GM18505 (cell line): ENCODE results near the gene UNK.

Experiments
- ATAC-seq: cut with Tn5 transposase; IDR thresholded peaks from one replicate; pipeline ENCODE4 v1.9.1; 2021; ENCODE audit not compliant: unreplicated experiment
- POLR2A ChIP-seq: IDR thresholded peaks from 4 replicates; pipeline ENCODE4 v1.6.1; 2011; ENCODE audit warnings: borderline replicate concordance; ENCODE audit not compliant: insufficient read depth, insufficient read length; ENCODE audit errors: extremely low read depth

UNK gene

GRCh38 chr17:75811174-75811573 lies 26.6 kb downstream of the UNK start:
- TF ChIP-seq POLR2A, result no peak

DNA sequence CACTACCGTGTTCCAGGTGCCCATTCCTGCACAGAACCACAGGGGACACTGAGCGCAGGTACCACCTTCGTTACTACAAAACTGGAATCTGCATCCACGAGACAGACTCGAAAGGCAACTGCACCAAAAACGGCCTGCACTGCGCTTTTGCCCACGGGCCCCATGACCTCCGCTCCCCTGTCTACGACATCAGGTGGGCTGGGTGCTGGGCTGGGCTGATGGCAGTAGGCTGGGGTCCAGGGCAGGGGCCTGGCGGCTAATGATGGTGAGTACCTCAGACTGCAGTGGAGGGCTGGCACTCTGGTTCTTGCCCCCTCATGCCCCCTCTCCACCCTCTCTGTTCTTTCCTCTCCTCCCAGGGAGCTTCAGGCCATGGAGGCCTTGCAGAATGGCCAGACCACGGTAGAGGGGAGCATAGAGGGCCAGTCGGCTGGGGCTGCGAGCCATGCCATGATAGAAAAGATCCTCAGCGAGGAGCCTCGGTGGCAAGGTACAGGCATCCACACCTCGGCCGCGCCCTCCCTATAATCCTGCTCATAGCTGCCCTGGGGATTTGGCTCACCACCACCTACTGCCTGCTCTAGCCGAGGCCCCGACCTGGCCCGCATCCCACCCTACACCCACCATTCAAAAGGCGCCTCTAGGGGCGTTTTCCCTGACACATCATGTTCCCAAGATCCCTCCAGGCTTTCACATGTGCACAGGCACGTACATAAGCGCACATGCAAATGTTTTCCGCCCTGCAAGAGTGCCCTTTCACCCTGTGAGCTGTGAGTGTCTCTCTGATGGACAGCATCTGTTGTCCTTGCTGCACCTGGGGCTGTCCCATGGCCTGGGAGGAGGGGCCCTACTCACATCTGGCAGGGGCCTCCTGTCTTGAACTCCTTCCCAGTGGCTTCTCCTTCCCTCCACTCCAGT lies 27.7 kb downstream of the UNK start:
- no peak for TF ChIP-seq POLR2A
- no peak for ATAC-seq

More at GRCh38 chr17:75811174-75811573, 26.6 kb downstream of the UNK start:
- no peak for ATAC-seq

- no peak for ATAC-seq
- TF ChIP-seq POLR2A, result no peak
Measured at GRCh38 chr17:75813081-75814020, 28.7 kb downstream of the UNK start.

- no peak for ATAC-seq
- no peak for TF ChIP-seq POLR2A
Measured at GRCh38 chr17:75814021-75814395, 29.4 kb downstream of the UNK start.

- ATAC-seq, result no peak
- no peak for TF ChIP-seq POLR2A
Measured at GRCh38 chr17:75814900-75815373, 30.3 kb downstream of the UNK start.

DNA sequence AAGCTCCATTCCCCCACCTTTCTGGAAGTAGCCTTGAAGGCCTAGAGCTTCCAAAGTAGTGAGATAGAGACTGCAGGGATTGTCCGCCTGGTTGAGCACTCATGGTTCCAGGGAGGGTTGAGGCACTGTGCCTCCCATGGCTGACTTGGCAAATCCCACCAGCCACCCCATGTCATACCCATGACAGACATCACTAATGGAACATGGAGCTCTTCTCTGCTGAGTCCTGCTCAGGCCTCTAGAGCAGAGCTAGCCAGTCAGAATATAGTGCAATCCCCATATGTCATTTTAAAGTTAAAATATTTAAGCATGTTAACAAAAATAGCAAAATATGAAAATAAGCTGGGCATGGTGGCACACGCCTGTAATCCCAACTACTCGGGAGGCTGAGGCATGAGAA lies 30.8 kb downstream of the UNK start:
- no peak for ATAC-seq
- TF ChIP-seq POLR2A, result no peak

DNA sequence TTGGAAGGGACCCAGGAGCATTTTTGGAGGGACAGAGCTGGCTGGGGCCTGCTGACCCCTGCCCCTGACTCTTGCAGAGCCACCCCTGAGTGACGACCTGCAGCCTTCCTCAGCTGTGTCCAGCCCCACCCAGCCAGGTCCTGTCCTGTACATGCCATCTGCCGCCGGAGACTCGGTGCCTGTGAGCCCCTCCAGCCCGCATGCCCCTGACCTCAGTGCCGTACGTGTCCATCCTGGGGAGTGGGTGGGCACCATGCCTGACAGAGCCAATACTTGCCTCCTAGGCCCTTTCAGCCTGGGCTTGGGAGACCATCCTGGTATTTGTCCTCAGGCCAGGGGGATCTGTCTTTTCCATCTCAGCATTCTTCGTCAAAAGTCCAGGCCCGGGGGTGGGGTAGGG lies 32.1 kb downstream of the UNK start:
- no peak for ATAC-seq
- no peak for TF ChIP-seq POLR2A

DNA sequence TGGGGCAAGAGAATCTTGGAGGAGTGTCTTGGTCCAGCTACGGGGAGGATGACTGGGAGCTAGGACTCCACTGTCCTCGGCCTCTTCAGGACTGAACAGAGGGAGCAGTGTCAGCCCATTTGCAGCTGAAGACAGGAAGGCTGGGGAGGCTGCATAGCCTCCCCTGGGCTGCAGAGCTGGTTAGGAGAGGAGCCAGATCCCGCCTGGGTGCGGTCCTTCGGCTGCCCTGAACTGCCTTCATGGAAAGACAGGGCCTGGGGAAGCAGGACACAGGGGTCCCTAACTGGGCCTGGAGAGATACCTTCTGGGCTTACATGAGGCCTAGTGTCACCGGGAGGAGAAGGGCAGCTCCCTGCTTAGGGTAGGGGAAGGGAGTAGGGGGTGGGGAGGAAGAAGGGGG lies 33.0 kb downstream of the UNK start:
- ATAC-seq, result no peak
- no peak for TF ChIP-seq POLR2A

DNA sequence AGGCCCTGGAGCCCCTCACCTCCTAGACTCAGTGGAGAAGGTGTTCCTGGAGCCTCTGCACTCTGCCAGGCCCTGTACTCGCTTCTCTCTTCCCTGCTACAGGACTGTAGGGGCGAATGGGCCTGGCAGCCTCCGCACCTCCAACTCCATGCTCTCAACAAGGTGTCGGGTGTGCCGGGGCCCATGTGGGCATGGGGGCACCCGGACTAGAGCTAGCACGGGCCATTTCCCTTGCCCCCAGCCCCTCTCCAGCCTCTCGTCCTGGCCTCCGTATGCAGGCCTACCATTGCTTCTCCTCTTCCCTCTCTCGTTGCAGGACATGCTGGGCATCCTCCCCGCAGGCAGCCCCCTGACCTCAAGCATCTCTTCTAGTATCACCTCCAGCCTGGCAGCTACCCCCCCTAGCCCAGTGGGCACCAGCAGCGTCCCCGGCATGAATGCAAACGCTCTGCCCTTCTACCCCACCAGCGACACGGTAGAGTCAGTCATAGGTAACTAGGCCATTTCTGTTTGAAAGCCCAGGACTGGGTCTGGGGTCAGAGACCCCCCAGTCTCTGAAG lies 33.8 kb downstream of the UNK start:
- no peak for ATAC-seq
- TF ChIP-seq POLR2A, result no peak

DNA sequence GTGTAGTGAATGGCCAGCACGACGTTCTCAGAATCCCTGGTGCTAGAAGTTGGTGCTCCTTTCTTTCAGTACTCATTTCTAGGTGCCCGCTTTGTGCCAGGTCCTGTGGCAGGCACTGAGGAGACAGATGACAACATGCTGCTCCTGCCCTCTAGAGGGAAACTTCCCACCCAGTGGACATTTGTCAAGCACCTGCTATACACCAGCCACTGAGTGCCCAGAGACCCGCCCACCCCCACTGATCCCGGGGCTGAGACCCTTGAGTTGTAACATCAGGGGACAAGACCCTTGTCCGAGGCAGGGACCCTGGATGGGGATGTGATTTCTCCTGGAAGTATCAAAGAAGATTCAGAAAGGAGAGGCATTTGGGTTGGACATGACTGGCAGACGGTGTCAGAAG lies 34.5 kb downstream of the UNK start:
- no peak for TF ChIP-seq POLR2A

GRCh38 chr17:75819678-75820077 lies 35.1 kb downstream of the UNK start:
- TF ChIP-seq POLR2A, result no peak
- no peak for ATAC-seq

More for the DNA sequence above, 34.5 kb downstream of the UNK start:
- ATAC-seq, result no peak

DNA sequence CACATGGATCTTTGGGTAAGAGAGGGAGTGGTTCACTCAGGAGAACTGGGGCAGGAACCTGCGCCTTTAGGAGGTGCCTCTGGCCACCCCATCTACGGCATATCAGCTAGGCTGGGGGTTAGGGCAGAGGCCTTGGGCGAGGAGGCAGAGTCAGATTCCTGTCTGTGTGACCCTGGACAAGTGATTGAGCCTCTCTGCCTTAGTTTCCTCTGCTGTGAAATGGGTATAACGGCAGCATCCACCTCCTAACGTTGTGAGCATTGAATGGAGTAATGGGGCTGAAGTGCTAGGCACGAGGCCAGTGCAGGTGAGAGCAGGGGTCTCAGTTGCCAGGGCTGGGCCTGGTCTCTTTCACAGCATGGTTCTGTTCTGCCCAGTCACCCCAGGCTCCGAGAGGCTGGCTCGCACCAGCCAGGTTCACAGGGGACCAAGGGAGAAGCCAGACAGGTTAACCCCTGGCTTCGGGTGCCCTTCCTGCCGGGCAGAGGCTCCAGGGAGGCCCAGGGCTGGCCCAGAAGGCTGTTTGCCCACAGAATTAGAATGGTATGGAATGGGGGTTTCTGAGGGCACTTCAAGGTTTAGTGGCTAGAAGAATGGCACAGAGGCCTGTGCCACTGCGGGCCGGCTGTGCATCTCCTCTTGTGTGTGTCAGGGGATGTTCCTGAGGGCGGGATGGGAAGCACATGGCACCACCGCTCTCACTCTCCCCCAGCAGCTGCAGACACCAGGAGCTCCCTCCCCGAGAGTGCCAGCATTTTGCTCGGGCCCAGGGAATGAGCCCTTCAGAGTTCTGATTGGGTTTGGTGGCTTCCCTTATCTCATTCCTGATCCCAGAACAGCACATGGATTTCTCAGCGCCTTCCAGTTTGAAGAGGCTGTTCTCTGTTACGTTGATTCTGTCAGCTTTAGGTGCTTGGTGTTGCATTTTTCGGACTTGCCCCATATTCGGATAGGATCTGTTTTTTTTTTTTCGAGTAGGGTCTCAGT lies 35.8 kb downstream of the UNK start:
- TF ChIP-seq POLR2A, result no peak
- ATAC-seq, result no peak

- no peak for ATAC-seq
- TF ChIP-seq POLR2A, result no peak
Measured at GRCh38 chr17:75821552-75821951, 36.9 kb downstream of the UNK start.
